Mesodermal cell (in vitro differentiated cells): ENCODE data around the gene ANKRD42.
"Not testable (repeated sequence)": the region's sequence is repeated elsewhere in the genome, so short reads cannot be mapped to it uniquely, and the experiment has no call there.

Experiments used
- H3K27ac ChIP-seq: 2 replicates; pipeline ENCODE4 v1.7.0; 2013; ENCODE audit warnings: mild to moderate bottlenecking, low read depth, low read length, moderate library complexity; ENCODE audit not compliant: severe bottlenecking
- H3K36me3 ChIP-seq: 2 replicates; pipeline ENCODE4 v1.7.1; 2013; ENCODE audit warnings: mild to moderate bottlenecking, low read length, moderate library complexity; ENCODE audit not compliant: control insufficient read depth, insufficient read depth
- H3K4me1 ChIP-seq: one replicate; pipeline ENCODE4 v1.7.1; 2013; ENCODE audit warnings: mild to moderate bottlenecking, low read length; ENCODE audit not compliant: insufficient read depth, control insufficient read depth, poor library complexity, severe bottlenecking
- H3K4me3 ChIP-seq: 2 replicates; pipeline ENCODE4 v1.7.0; 2013; ENCODE audit warnings: low read length, control low read depth, mild to moderate bottlenecking; ENCODE audit not compliant: insufficient read depth, poor library complexity, severe bottlenecking; ENCODE audit errors: extremely low read depth
- H3K9me3 ChIP-seq: 2 replicates; pipeline ENCODE4 v1.7.1; 2013; ENCODE audit warnings: mild to moderate bottlenecking, low read length, moderate library complexity; ENCODE audit not compliant: control insufficient read depth
- WGBS, 2 experiments: methylation state at CpG; one replicate each; pipeline ENCODE4 v1.1.5; 2013; ENCODE audit warnings: missing lambda C conversion rate in 2 of 2; ENCODE audit not compliant: insufficient coverage in 2 of 2; 5-methylcytosine and 5-hydroxymethylcytosine counted together

The ANKRD42 gene

DNA sequence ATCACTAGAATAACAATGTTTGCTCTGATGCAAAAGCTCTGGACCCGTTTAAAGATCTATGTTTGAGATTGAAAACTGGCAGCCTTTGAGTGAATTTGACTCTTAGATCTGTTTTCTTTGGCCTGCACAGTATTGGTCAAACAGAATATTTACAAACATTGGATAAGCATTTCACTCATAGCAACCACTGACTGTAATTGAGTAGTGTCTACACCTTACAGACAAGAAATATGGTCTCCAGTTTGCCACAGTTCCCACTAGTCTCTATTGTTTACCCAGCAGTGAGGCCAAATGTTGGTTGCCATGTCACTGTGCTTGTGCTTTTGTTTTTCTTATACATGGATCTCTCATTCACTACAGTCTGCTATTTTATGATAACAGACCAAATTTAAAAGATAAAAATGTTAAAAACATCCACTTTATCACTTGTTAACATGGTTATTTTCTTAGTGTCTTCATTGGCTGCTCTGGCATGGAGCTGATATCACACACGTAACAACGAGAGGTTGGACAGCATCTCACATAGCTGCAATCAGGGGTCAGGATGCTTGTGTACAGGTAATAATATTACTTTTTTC, 12.2 kb downstream of the ANKRD42 start:
- Histone ChIP-seq H3K36me3 (peaks cover 21% of the 10 kb centered on the region), H3K9me3 (no peaks in the 10 kb centered on the region), H3K4me3 (no peak overlapping the region), H3K27ac (no peak overlapping the region), H3K4me1 (no peaks in the 10 kb centered on the region)
- no CpG with 5 or more reads among the region's 3 CpGs for WGBS, 2 experiments

DNA sequence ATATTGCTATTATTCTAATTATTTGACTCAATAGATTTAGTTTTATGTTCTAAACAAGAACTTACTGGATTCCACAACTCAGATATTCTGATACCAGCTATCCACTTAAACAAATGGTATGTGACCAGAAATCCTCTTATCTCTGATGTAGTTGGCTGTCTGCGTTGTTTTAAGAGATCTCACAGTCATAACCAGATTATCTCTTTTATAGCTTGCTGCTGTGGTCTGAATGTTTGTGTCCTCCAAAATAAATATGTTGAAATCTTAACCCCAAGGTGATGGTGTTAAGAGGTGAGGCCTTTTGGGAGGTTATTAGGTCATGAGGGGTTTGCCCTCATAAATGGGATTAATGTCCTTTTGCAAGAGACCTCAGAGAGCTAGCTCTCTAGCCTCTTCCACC, 12.7 kb downstream of the ANKRD42 start:
- Histone ChIP-seq H3K9me3 (no peaks in the 10 kb centered on the region), H3K4me3 (no peak overlapping the region), H3K27ac (no peak overlapping the region), H3K36me3 (peaks cover 23% of the 10 kb centered on the region), H3K4me1 (no peaks in the 10 kb centered on the region)
- WGBS, 2 experiments: no CpG with 5 or more reads among the region's 1 CpG

DNA sequence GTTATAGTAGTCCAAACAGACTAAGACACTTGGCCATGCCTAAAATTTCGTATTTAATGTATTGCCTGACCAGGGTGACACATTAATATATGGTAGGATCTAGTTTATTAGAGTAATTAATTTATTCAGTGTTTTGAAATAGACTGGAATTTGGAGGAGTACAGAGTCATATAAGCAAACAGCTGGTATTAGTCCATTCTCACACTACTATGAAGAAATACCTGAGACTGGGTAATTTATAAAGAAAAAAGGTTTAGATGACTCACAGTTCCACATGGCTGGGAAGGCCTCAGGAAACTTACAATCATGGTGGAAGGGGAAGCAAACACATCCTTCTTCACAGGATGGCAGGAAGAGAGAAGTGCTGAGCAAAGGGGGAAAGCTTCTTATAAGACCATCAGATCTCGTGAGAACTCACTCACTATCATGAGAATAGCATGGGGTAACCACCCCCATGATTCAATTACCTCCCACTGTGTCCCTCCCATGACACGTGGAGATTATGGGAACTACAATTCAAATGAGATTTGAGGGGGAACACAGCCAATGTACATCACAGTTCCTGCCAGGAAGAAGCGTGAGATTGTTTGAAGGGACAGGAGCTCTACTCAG, 13.4 kb downstream of the ANKRD42 start:
- not testable (repeated sequence) for H3K4me1 ChIP-seq, H3K4me3 ChIP-seq, H3K9me3 ChIP-seq, H3K27ac ChIP-seq
- H3K36me3 ChIP-seq: peaks cover 28% of the 10 kb centered on the region
- WGBS, 2 experiments: 20 to 80% methylated on average over 1 of the region's 4 CpGs

DNA sequence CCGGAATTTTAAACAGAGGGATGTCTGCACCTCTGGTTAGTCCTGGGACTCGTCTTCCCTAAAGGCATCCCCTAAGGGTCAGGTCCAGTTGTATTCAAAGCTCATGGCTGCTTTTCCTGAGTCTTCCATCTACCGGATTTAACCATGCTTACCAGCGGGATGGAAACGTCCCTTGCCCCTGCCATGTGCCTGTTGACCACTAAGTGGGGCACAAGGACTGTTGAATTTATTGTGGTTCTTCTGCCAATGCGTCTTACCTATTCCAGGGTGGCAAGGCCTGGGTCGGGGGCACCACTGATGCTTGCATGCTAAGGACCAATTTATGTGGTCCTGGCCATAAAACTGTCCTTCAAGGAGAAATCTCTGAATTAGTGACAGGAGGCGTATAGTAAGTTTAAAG, 25.6 kb downstream of the ANKRD42 start:
- H3K36me3 ChIP-seq: peaks cover under 1% of the 10 kb centered on the region
- 76 to 81% methylated on average over 4 to 7 of the region's 8 CpGs for WGBS, 2 experiments
- no peak overlapping the region for H3K4me3 ChIP-seq
- no peak overlapping the region for H3K27ac ChIP-seq
- no peaks in the 10 kb centered on the region for H3K4me1 ChIP-seq
- H3K9me3 ChIP-seq: no peaks in the 10 kb centered on the region

DNA sequence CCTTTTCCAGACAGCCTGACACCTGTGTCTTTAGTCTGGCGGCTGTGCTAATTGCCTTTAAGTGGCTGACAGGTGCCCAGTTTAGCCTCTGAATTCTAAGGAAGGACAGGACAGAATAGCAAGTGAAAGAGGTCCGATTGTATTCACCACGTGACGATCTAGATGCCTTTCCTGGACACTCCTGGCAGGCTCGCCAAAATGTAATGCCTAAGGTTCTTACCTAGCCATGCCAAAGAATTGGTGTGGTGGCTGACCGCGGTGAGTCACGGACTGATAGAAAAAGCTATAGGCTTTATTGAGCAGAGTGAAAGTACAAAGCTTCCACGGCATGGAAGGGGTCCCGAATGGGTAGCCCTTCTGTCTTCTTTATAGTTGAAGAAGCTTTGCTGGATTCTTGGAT, 26.7 kb downstream of the ANKRD42 start:
- Histone ChIP-seq H3K4me3 (no peak overlapping the region), H3K27ac (no peak overlapping the region), H3K9me3 (no peaks in the 10 kb centered on the region), H3K4me1 (no peaks in the 10 kb centered on the region), H3K36me3 (no peaks in the 10 kb centered on the region)
- 93 to 96% methylated on average over 6 to 10 of the region's 10 CpGs for WGBS, 2 experiments

DNA sequence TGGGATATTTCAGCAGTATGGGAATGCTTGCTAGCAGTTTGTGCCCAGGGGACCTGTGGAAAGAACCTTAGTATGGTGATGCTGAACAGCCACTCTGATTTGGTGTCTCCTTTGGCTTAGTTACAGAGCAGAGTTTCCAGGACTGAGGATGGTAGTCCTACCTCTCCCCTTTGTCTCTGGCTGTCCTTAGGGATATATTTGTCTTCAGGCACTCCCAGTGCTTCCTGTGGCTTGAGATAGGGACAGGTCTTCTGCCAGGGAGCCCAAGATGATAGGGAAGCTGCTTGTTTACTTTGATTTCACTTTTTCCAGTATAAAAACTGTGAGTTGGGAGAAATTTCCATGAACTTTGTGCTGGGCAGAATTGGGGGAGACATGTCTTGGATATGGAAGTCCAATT, 28.2 kb downstream of the ANKRD42 start:
- Histone ChIP-seq H3K9me3 (no peaks in the 10 kb centered on the region), H3K4me3 (no peak overlapping the region), H3K4me1 (no peaks in the 10 kb centered on the region), H3K27ac (no peak overlapping the region), H3K36me3 (no peaks in the 10 kb centered on the region)

DNA sequence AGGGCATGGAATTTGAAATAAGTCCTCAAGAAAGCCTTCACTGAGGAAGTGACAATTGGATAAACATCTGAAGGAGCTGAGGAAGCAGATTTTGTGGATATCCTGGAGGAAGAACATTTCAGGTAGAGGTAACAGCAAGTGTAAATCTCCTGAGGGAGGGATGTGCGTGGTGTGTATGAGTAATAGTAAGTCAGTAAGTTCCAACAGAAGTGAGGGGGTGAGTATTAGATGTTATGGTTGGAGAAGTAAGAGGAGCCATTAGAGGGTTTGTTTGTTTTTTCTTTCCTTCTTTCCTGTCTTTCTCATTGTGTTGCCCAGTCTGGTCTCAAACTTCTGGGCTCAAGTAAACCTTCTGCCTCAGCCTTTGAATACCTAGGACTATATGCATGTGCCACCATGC, 29.0 kb downstream of the ANKRD42 start:
- no peaks in the 10 kb centered on the region for H3K36me3 ChIP-seq
- 86 to 100% methylated on average over 1 of the region's 1 CpG for WGBS, 2 experiments
- no peaks in the 10 kb centered on the region for H3K4me1 ChIP-seq
- H3K9me3 ChIP-seq: no peaks in the 10 kb centered on the region
- H3K4me3 ChIP-seq: no peak overlapping the region
- H3K27ac ChIP-seq: no peak overlapping the region

DNA sequence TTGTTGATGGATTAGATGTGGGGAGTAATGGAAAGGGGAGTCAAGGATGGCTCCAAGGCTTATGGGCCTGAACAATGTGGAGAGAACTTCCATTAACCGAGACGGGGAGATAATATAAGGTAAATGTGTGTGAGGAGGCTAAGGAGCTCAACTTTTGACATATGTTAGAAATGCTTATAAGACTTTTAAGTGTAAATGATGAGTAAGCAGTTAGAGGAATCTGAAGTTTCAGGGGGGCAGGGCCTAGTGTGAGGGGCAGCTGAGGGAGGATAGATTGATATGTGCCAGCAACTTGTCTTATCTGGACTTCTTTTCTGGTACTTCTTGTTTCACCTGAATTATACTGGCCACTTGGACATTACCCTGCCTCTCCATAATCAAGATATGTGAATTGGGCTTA, 29.9 kb downstream of the ANKRD42 start:
- WGBS, 2 experiments: 85 to 86% methylated on average over 2 of the region's 2 CpGs
- H3K27ac ChIP-seq: no peak overlapping the region
- H3K9me3 ChIP-seq: no peaks in the 10 kb centered on the region
- H3K4me3 ChIP-seq: no peak overlapping the region
- no peaks in the 10 kb centered on the region for H3K36me3 ChIP-seq
- no peaks in the 10 kb centered on the region for H3K4me1 ChIP-seq

DNA sequence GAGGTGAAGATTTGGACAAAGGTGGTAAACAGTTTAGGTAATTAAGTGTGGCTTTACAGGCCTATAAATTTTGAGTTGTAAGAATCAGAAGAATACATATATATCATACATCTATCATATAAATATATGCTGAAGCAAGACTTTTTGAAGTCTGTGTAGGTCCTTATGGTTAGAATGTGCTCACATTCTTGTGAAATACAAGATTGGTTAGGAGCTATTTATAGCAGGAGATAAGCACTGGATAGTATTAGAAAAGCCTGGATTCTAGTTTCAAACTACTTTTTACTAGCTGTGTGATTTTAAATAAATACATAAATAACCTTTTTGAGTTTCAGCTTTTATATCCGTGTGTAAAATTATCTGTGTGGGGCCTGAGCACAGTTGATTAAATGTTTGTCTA, 42.3 kb downstream of the ANKRD42 start:
- Histone ChIP-seq H3K4me3 (no peak overlapping the region), H3K9me3 (no peaks in the 10 kb centered on the region), H3K36me3 (no peaks in the 10 kb centered on the region), H3K4me1 (peaks cover 2% of the 10 kb centered on the region), H3K27ac (no peak overlapping the region)
- no CpG with 5 or more reads among the region's 1 CpG for WGBS, 2 experiments

DNA sequence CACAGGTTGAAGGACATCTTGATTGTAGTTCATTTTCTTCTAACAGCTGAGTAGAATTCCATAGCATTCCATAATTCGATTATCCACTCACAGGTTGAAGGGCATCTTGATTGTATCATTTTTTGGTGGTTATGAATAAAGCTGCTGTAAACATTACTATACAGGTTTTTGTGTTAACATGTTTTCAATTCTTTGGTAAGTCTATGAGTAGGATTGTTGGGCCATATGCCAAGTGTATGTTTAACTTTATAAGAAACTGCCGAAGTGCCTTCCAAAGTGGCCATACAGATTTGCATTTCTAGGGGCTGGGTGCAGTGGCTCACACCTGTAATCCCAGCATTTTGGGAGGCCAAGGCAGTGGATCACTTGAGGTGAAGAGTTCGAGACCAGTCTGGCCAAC, 44.6 kb downstream of the ANKRD42 start:
- Histone ChIP-seq H3K9me3 (no peaks in the 10 kb centered on the region), H3K27ac (no peak overlapping the region), H3K4me3 (no peak overlapping the region), H3K4me1 (peaks cover 2% of the 10 kb centered on the region), H3K36me3 (no peaks in the 10 kb centered on the region)
- 90 to 100% methylated on average over 1 to 2 of the region's 3 CpGs for WGBS, 2 experiments

DNA sequence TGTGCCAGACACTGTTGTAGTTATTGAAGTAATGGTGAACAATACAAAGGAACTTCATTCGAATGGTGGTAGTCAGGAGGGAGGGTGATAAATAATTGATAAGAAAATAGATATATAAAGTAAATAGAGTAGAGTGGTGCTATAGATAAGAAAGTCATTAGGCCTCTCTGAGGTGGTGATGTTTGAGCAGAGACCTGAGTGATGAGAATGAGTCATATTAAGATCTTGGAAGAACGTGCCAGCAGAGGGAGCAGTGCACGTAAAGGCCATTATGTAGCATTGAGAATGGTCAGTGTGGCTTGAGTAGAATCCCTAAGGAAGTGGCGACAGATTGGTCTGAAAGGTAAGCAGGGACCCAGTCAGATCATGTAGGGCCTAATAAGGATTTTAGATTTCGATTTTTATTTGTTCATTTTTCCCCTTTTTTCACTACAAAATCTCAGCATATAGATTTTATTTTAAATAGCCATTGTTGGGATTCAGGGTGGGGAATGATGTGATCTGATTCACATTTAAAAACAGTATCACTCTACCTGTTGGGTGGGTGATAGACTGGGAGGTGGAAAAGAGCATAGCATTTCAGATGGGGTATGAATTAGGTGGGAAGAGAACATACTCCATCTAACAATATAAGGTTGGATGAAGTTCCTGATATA, 47.9 kb downstream of the ANKRD42 start:
- Histone ChIP-seq H3K4me1 (no peaks in the 10 kb centered on the region), H3K9me3 (no peaks in the 10 kb centered on the region), H3K36me3 (no peaks in the 10 kb centered on the region), H3K27ac (no peak overlapping the region), H3K4me3 (no peak overlapping the region)
- 17 to 24% methylated on average over 3 of the region's 5 CpGs for WGBS, 2 experiments
